Activated CD8-positive, alpha-beta memory T cell treated with anti-CD3 and anti-CD28 coated beads for 1 hour (primary cell): ENCODE results near the gene MACROD1.

Experiments
- DNase-seq, 2 donors: peaks; one replicate each; pipeline ENCODE4 v3.0.0-alpha.2; 2020; ENCODE audit warnings: low read depth in 1 of 2; ENCODE audit errors: extremely low read depth in 1 of 2

MACROD1 gene

DNA sequence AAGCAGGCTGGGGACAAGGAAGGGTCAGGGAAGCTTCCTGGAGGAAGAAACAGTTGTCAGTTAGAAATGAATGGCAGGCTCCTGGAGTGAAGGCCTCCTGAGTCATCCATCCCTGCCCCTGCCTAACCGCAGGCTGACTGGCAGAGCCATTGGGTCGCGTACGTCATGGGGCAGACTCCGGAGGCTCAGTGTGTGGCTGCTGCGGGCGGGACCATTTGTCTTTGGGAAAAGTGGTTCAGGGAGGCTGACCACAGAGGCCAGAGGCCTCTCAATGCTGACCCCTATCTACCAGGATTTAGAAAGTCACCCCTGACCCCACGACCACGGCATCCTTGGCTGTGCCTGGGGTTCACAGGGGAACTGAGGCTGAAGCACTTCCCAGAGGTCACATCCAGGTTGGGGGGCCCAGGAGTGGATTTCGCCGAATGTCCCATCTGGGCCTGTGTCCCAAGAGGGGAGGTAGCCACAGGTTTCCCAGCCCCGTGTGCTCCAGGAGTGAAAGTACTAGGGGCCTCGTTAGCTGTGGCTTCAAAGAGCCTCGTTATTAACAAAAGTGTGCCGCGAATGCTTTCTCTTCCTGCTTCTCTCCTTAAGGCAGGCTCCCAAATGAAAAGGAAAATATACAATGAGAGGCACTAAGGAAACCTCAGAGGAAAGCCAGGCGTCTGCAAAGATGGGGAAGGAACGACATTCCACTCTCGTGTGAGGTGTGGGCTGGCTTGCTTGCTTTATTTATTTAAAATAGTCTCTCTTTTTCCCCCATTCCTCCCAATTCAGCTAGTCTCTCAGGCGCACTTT, 71.3 kb downstream of the MACROD1 start:
- DNase-seq, result no peak

DNA sequence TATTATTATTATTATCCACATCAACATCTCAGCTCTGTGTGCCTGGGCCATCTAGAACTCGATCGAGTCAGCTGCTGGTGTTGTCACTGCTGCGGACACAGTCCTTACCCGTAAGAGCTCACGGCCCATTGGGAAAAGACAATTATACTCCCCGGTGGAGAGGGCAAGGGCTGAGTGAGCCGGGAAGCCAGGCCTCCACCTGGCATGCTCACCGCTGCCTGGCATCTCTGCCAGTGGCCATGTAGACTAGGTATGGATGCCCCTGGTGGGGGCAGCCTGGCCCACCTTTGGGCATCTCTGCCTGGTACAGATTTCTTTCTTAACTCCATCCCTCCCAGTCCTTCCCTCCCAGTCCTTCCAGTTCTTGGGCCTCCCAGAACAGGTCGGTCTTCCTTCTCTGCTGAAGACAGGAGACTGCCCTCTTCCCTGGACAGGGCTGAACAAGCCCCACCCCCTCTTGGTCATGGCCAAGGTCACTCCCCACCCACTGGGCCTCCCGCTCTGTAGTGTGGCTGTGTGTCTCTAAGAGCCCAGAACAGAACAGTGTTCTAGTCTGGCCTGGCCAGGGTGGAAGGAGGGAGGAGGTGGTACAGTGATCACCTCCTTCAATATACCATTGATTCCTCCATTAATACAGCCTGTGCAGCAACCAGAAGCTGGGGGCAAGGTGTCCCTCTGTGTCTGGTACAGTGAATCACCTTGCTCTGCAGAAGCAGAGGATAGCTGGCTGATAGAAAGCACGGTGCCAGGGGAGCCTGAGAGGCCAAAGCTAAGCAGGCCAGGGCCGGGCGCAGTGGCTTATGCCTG, 72.5 kb downstream of the MACROD1 start:
- no peak for DNase-seq

GRCh38 chr11:64092761-64093136, 73.2 kb downstream of the MACROD1 start:
- no peak for DNase-seq

- no peak for DNase-seq
These were observed 73.7 kb downstream of the MACROD1 start for GRCh38 chr11:64092111-64092760.

- DNase-seq, result no peak
These were observed 75.0 kb downstream of the MACROD1 start for GRCh38 chr11:64090806-64091516.

GRCh38 chr11:64089915-64090805, 75.8 kb downstream of the MACROD1 start:
- no peak for DNase-seq

GRCh38 chr11:64089493-64089892, 76.4 kb downstream of the MACROD1 start:
- DNase-seq, result no peak

DNA sequence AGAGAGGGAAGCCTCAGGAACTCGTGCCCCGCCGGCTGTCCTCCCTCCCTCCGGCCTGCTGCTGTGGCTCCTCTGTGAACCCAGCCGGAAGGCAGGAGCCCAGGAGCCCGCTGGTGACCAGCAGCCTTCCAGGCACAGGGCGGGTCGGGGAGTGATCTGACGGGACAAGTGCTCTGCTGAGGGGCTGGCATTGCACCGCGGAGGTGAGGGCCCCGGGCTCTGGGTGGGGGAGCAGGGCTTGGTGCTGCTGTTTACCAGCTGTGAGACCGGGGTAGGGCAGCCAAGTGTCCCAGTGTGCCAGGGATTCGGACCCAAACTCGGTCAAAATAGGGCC, 76.9 kb downstream of the MACROD1 start:
- no peak for DNase-seq

GRCh38 chr11:64088162-64089026, 77.5 kb downstream of the MACROD1 start:
- no peak for DNase-seq

DNA sequence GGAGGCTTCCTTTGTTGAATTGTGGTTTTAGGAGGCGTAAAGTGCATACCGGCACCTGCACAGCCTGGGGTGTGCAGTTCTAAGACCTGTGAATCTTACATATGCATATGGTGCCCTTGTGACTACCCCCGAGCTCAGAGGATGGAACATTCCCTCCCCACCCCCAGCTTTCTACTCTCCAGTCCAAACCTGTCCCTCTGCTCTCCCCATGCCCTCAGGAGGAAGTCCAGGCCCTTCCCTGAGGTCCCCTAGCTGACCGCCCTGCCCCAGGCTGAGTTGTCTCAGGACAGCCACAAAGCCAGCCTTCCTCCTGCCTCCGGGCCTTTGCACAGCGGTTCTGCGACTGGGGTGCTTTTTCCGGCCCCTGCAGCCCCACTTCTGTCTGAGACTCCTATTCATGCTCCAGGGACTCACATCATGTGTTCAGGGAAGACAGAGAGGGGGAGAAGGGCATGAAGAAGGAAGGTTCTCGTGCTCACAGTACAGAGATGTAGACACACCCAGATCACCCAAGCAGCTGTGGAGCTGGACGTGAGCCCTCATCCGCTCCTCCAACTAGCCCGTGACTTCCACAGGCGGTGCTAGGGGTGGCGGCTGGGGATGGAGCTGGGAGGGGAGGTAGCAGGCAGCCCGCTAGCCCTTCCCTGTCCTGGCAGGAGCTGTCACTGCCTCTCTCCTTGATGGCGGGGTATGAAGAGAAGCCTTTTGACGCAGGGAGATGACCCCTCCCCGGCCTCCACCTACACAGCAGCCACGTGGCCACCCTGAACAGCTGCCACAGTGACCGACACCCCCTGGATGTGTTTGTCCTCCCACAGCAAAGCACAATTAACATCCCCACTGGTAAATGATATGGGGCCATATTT, 79.4 kb downstream of the MACROD1 start:
- no peak for DNase-seq

GRCh38 chr11:64085906-64086257, 80.0 kb downstream of the MACROD1 start:
- DNase-seq, result no peak

GRCh38 chr11:64084951-64085710, 80.8 kb downstream of the MACROD1 start:
- DNase-seq, result no peak

DNA sequence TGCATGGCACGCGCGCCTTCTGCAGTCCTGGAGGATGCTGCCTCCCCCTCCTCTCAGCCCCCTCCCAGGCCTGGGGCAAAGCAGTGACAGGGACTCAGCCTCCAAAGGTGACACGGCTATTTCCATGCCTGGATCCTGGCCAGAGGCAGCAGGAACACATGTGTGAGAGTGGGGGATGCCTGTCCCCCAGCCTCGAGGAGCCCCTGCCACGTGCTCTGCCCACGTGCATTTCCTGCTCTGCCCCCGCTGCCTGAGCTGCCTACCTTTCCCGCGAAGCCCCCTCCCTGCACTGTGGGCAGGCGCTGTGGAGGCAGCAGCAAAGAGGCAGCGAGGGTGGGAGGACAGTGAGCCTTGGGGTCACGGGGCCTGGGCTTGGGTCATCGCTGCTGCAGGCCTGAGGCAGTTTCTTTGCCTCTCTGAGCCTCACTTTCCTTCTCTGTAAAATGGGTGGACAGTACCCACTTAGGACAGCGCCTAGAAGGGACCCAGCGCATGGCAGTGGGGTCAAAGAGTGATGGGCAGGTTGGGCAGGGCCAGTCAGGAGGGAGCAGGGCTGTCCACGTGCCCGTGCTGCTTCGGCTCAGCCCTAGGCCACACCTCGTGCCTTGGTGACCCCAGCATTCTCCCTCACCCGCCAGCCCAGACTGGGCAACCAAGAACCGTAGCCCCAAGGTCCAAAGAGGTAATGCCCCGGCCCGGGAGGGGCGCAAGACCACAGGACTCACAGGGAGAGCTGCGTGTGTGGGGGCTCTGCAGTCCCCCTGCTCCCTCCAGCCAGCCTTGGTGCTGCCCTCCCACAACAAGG, 81.6 kb downstream of the MACROD1 start:
- no peak for DNase-seq

GRCh38 chr11:64083398-64084080, 82.4 kb downstream of the MACROD1 start:
- DNase-seq, result no peak

GRCh38 chr11:64081745-64082442, 84.0 kb downstream of the MACROD1 start:
- no peak for DNase-seq

- no peak for DNase-seq
These were observed 85.5 kb downstream of the MACROD1 start for GRCh38 chr11:64080390-64080789.
